Measurements from ENCODE around the gene MMP24. TPM values are rescaled to one million over a fixed set of nuclear protein-coding genes. Genes with fewer than 3 reads are reported as not detected.

Gene MMP24
- total RNA-seq, 1 donor from 2014 or later = 0.40 TPM

GRCh38 chr20:35274172-35275092 is 47.9 kb downstream of the MMP24 start:
- intact Hi-C loops (cut with DNase I) = no loop called here
- no peak for DNase-seq (ENCODE audit: low spot score)

- no peak for DNase-seq (ENCODE audit: low spot score)
- intact Hi-C loops (cut with DNase I) = no loop called here
Observed at GRCh38 chr20:35275741-35276251, 49.3 kb downstream of the MMP24 start.

- no peak for DNase-seq (ENCODE audit: low spot score)
- intact Hi-C loops (cut with DNase I) = no loop called here
Observed at GRCh38 chr20:35276408-35276807, 49.9 kb downstream of the MMP24 start.

DNA sequence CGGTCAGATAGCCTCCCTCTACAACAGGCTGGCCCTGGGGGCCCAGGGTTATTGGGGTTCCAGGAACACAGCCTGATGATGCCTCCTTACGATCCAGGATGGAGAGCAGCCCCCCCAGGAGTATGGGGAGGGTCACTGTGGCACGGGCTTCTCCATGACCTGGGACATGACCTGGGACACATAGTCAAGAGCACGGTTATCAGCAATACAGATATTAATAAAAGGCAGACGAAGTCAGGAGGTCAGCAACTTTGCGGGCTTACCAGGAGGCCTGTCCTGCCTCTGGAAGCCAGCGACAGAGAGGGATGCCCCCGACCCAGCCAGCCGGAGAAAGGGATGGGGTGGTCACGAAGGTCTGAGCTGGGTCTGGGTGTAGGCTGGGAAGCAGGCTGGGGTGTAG is 50.6 kb downstream of the MMP24 start:
- no peak for DNase-seq (ENCODE audit: low spot score)
- intact Hi-C loops (cut with DNase I) = no loop called here

DNA sequence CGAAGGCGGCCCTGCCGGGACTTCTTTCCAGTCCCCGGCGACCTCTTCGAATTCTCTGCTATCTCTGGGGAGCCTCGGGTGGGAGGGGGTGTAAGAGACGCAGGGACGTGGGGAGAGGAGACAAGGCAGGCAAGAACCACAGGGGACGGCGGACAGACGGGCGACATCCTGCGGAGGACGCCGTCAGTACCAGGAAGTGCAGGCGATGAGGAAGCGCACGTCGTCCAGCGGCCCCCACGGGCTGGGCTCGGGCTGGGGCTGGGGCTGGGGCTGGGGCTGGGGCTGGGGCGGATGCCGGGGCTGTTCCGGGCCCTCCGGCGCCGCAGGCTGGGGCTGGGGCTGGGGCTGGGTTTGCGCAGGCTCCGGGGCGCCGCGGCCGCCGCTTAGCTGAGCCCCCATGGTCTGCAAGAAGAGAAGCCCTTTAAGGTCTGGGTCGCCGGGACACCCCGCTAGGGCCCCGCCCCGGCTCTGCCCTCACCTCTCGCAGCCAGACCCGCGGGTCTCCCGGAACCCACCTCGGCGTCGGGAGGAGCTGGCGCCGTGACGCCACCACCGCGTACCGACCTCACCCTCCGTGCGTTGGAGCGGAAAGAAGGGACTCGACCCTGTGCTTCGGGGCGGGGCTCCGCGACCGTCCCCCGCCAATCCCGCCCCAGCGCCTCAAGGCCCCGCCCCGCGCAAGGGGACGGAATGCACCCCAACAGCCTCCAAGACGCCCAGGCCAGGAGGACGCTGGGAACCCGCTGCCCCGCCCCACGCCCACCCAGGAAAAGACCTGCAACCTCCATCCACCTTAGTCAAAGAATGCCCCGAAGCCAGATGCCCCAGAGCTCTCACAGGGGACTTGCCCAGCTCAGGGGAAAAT is 51.3 kb downstream of the MMP24 start, which contains the start of gene MMP24OS:
Gene MMP24OS (minus strand): TSS at position 592 of the 865 bp plus-strand sequence. CDS start 193 bp downstream, at position 399.
- peak; percentile 97 for DNase-seq (ENCODE audit: low spot score)
- intact Hi-C loops (cut with DNase I) = no loop called here

- DNase-seq (ENCODE audit: low spot score) = no peak
- intact Hi-C loops (cut with DNase I) = no loop called here
Observed at GRCh38 chr20:35279040-35279439, 52.5 kb downstream of the MMP24 start.

DNA sequence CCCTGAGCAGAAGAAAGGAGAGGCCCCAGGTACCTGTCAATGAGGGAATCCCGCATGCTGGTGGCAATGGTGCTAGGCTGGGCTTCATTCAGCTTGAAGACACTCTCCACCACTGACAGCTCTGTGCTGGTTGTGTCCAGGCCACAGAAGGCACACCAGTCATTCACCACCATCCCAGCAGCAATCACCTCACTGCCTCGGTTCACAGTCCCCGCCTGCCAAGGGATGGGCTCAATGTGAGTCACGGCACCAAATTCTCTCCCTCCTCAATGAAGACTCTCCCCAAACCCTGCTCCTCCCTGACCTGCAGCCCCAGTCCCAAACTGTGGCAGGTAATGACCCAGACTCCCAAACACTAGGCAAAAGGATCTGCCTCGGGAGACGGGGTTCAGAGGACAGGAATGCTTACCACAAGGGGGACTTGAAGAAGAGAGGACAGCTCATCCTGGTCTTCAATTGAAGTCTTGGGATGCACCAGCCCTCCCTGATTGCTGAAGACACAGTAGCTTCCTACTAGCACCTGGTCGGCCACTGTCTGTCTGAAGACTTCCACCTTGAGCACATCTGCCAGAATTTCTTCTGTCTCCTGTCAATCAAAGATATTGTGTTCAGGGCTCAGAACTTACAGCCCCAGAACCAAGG is 53.2 kb downstream of the MMP24 start:
- DNase-seq (ENCODE audit: low spot score) = no peak
- intact Hi-C loops (cut with DNase I) = no loop called here

DNA sequence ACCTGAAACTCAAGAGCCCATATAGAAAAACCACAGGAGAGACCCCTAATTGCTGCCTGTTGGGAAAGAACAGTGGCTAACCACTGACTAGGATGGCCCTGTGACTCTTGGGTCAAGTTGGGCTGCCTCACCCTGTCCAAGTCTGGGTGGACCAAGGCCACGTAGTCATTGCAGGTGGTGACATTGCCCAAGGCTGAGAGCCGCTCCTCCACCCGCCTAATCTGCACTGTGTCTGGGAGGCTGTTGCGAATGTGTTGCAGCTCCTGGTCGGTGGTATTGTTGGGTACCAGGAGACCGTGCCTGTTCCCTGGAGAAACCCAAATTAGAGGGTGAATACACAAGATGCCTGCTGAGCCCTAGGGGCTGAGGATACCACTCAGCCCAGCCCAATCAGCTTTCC is 54.0 kb downstream of the MMP24 start:
- DNase-seq (ENCODE audit: low spot score) = no peak
- intact Hi-C loops (cut with DNase I) = no loop called here

DNA sequence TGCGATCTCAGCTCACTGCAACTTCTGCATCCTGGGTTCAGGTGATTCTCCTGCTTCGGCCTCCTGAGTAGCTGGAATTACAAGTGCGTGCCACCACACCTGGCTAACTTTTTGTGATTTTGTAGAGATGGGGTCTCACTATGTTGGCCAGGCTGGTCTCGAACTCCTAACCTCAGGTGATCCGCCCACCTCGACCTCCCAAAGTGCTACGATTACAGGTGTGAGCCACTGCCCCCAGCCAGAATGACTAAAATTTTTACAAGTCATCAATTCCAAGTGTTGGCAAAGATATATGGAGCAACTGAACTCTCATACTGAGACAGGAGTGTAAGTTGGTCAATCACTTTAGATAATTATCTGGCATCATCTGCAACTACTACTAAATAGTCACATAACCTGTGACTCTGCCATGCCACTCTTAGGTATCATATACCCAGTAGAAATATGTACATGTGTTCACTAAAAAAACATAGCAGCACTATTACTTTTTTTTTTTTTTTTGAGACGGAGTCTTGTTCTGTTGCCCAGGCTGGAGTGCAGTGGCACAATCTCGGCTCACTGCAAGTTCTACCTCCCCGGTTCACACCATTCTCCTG is 55.1 kb downstream of the MMP24 start:
- intact Hi-C loops (cut with DNase I) = no loop called here
- no peak for DNase-seq (ENCODE audit: low spot score)

DNA sequence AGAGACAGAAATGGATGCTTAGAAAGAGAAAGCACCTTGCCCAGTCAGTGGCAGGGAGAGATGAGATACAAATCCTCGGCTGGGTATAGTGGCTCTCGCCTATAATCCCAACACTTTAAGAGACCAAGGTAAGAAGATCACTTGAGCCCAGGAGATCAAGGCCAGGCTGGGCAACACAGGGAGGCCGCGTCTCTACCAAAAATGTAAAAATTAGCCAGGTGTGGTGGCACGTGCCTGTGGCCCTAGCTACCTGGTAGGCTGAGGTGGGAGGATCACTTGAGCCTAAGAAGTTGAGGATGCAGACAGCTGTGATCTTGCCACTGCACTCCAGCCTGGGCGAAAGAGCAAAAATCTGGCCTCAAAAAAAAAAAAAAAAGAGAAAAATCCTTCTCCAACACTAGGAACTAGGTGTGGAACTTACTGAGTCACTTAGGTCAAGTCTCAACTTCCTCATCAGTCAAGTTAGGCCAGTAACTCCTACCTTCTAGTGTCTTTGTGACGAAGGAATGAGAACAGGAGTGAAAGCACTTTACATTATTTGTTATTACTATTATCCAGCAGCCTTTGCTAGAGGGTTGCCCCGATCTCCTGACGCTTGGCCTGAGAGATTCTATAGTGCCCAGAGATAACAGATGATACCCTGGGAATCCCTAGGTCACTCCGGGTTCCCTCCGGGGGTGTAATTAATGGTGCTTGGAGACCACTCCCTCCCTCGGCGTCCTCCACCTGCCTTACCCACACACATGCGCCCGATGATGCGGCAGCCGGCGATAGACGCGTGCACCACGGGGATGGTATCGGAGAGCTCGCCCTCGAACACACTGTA is 57.2 kb downstream of the MMP24 start:
- intact Hi-C loops (cut with DNase I) = no loop called here
- DNase-seq (ENCODE audit: low spot score) = no peak

- peak; percentile 88 for DNase-seq (ENCODE audit: low spot score)
- intact Hi-C loops (cut with DNase I) = no loop called here
Observed at GRCh38 chr20:35284267-35284991, 57.9 kb downstream of the MMP24 start, which contains the start of gene EIF6. Gene EIF6, minus strand, starts transcription at chr20:35284772. Its CDS starts 285 bp downstream, at chr20:35284487.

DNA sequence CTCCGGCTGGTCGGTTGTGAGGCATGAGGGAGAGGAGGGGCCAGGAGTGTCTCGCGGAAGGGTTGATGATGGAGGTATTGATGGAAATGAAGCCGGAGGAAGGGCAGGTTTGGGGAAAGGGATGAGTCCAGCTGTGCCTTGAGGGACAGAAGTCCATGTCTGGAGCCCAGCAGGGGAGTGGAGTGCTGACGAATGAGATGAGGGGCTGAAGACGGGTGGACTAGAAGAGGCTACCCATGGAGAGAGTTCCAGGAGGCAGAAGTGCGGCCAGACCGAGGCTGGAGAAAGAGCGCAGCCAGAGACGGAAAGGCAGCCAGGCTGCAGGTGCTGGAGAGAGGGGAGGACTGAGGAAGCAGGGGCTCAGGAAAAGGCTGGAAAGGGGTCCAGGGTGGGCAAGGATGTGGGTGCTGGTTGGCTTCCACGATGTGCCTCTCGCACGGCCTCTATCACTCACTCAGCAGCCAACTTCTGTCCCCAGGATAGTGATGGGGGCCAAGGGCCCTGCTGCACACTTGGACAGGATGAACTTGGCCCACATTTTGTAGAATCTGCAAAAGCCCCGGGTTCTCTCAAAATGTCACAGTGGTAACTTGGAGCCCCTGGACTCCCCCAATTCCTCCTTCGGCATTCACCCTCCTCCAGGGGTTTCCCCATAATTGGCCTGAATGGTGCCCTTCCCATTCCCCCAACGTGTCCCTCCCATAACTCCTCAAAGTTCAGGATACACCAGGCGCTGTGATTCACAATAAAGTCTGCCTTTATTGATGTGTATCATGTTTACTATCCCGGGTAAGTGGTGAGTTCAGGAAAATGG is 58.7 kb downstream of the MMP24 start:
- no peak for DNase-seq (ENCODE audit: low spot score)
- intact Hi-C loops (cut with DNase I) = no loop called here

GRCh38 chr20:35285806-35286076 is 59.3 kb downstream of the MMP24 start:
- intact Hi-C loops (cut with DNase I) = no loop called here
- no peak for DNase-seq (ENCODE audit: low spot score)

- DNase-seq (ENCODE audit: low spot score) = no peak
- intact Hi-C loops (cut with DNase I) = no loop called here
Observed at GRCh38 chr20:35286077-35286898, 59.8 kb downstream of the MMP24 start.

GRCh38 chr20:35286899-35287508 is 60.5 kb downstream of the MMP24 start:
- intact Hi-C loops (cut with DNase I) = no loop called here
- DNase-seq (ENCODE audit: low spot score) = no peak

Measured in cardiac septum (tissue), 1 donor.